Gastrocnemius medialis (tissue), 4 donors: ENCODE results near the gene ABCA13.

Experiments
- POLR2A ChIP-seq, 2 donors: fragments of 450-650 bp; IDR thresholded peaks; one replicate each; pipeline ENCODE4 v1.6.1; 2017; ENCODE audit warnings: antibody characterized with exemption in 2 of 2, mild to moderate bottlenecking in 2 of 2, moderate library complexity in 2 of 2
- TF ChIP-seq, protein P1 (sequence below), 5 experiments: fragments of 450-650 bp in 3 of 5; fragments of 200-600 bp in 2 of 5; sonication (generic) in 2 of 5; IDR thresholded peaks in 4 of 5; conservative IDR thresholded peaks in 1 of 5; 1 replicate in 4 of 5; 2 replicates in 1 of 5; pipeline ENCODE4 v1.5.1; 2016 to 2019; ENCODE audit warnings: antibody characterized with exemption in 5 of 5, mild to moderate bottlenecking in 3 of 5, moderate library complexity in 3 of 5

- TF ChIP-seq, protein P1, sequence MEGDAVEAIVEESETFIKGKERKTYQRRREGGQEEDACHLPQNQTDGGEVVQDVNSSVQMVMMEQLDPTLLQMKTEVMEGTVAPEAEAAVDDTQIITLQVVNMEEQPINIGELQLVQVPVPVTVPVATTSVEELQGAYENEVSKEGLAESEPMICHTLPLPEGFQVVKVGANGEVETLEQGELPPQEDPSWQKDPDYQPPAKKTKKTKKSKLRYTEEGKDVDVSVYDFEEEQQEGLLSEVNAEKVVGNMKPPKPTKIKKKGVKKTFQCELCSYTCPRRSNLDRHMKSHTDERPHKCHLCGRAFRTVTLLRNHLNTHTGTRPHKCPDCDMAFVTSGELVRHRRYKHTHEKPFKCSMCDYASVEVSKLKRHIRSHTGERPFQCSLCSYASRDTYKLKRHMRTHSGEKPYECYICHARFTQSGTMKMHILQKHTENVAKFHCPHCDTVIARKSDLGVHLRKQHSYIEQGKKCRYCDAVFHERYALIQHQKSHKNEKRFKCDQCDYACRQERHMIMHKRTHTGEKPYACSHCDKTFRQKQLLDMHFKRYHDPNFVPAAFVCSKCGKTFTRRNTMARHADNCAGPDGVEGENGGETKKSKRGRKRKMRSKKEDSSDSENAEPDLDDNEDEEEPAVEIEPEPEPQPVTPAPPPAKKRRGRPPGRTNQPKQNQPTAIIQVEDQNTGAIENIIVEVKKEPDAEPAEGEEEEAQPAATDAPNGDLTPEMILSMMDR (IDR thresholded peaks at IDR 0.05 in 4 of 5, conservative IDR thresholded peaks at IDR 0.05 in 1 of 5), result no peak
- no peak for TF ChIP-seq POLR2A (IDR thresholded peaks at IDR 0.05)
Observed at GRCh38 chr7:48140001-48140681, 31.1 kb upstream of the ABCA13 start.
